Glutamatergic neuron (in vitro differentiated cells): ENCODE data around the gene NNT. TPM values are rescaled to one million over a fixed set of nuclear protein-coding genes. Genes with fewer than 3 reads are reported as not detected.
"Not testable (repeated sequence)": the region's sequence is repeated elsewhere in the genome, so short reads cannot be mapped to it uniquely, and the experiment has no call there.

Experiments used
- DNase-seq: peaks from one replicate; pipeline ENCODE4 v3.0.0; 2022
- H3K27ac Mint-ChIP-seq: one replicate; pipeline ENCODE4 v1.8.0; 2020; ENCODE audit warnings: mild to moderate bottlenecking, mixed read lengths, inconsistent platforms; ENCODE audit not compliant: unreplicated experiment
- H3K27me3 Mint-ChIP-seq: one replicate; pipeline ENCODE4 v1.8.0; 2020; ENCODE audit warnings: mild to moderate bottlenecking, moderate library complexity, mixed read lengths, inconsistent platforms; ENCODE audit not compliant: unreplicated experiment
- H3K36me3 Mint-ChIP-seq: one replicate; pipeline ENCODE4 v1.8.0; 2020; ENCODE audit warnings: mild to moderate bottlenecking, mixed read lengths, inconsistent platforms; ENCODE audit not compliant: unreplicated experiment
- H3K4me1 Mint-ChIP-seq: one replicate; pipeline ENCODE4 v1.8.0; 2020; ENCODE audit warnings: mild to moderate bottlenecking, low read depth, mixed read lengths, inconsistent platforms; ENCODE audit not compliant: unreplicated experiment
- H3K4me3 Mint-ChIP-seq: one replicate; pipeline ENCODE4 v1.8.0; 2020; ENCODE audit warnings: mild to moderate bottlenecking, mixed read lengths, inconsistent platforms; ENCODE audit not compliant: unreplicated experiment
- H3K9me3 Mint-ChIP-seq: one replicate; pipeline ENCODE4 v1.8.0; 2020; ENCODE audit warnings: mild to moderate bottlenecking, moderate library complexity, mixed read lengths, inconsistent platforms; ENCODE audit not compliant: unreplicated experiment
- CTCF ChIP-seq: fragments of 200-600 bp; sonication (generic); IDR thresholded peaks from one replicate; pipeline ENCODE4 v1.5.0; 2021; ENCODE audit not compliant: partially characterized antibody, unreplicated experiment
- long read RNA-seq: library from polyadenylated mRNA; unstranded; transcript quantifications from one replicate; pipeline ENCODE4 v2.0.0, GENCODE V29; 2020; ENCODE audit not compliant: unreplicated experiment
- total RNA-seq: library from RNA; stranded (reverse); fragmentation: NEBNext Ultra II Directional; extraction: Animal tissue kit (Norgen Biotek cat#: 25700); gene quantifications from one replicate; pipeline ENCODE4 v1.2.1, GENCODE V29; 2021; ENCODE audit not compliant: unreplicated experiment

NNT gene
- 152 TPM for total RNA-seq
- long read RNA-seq, full-length matches to known transcripts, result 4 of 8 reads
- long read RNA-seq, partial matches to known transcripts, result 4 of 8 reads
- long read RNA-seq, other reads (novel, unspliced or antisense), result 0 of 8 reads

GRCh38 chr5:43602461-43603343 is at the start of gene NNT:
NNT (plus strand) TSS chr5:43603180; CDS start chr5:43609196, 6,016 bp downstream.
- Mint-ChIP-seq H3K4me3 (peak within 1 kb of the TSS; percentile 97), H3K9me3 (peaks cover 7% of the 10 kb centered on the region), H3K4me1 (peaks cover 15% of the 10 kb centered on the region), H3K36me3 (no peaks in the 10 kb centered on the region), H3K27ac (peak within 1 kb of the TSS; percentile 95), H3K27me3 (peaks cover 9% of the 10 kb centered on the region)
- TF ChIP-seq CTCF, result no peak
- DNase-seq, result peak; percentile 82

- DNase-seq, result no peak
- Mint-ChIP-seq H3K27ac (no peak overlapping the region), H3K4me1 (peaks cover 5% of the 10 kb centered on the region), H3K4me3 (no peak overlapping the region), H3K27me3 (peaks cover 6% of the 10 kb centered on the region), H3K36me3 (peaks cover 4% of the 10 kb centered on the region), H3K9me3 (peaks cover 10% of the 10 kb centered on the region)
- no peak for TF ChIP-seq CTCF
These were observed 49.6 kb upstream of the NNT start for GRCh38 chr5:43553381-43553780.

DNA sequence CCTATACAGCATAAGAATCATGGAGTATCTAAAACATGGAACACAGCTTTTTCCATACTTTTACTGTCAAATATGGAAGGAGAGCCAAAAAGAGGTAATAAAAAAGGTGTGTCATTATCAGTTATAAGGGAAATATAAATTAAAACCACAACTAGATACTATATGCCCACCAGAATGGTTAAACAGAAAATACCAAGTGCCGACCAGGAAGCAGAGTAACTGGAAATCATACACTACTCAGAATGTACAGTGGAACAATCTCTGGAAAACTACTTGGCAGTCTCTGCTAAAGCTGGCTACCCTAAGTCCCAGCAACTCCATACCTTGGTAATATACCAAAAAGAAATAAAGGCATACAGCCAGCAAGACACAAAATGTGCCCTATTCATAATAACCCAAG is 48.5 kb upstream of the NNT start:
- no peak for TF ChIP-seq CTCF
- H3K4me1 Mint-ChIP-seq, result peaks cover 5% of the 10 kb centered on the region
- peaks cover 10% of the 10 kb centered on the region for H3K9me3 Mint-ChIP-seq
- H3K27ac Mint-ChIP-seq, result peak overlapping the region; percentile 44
- DNase-seq, result no peak
- H3K4me3 Mint-ChIP-seq, result no peak overlapping the region
- H3K27me3 Mint-ChIP-seq, result peaks cover 6% of the 10 kb centered on the region
- H3K36me3 Mint-ChIP-seq, result peaks cover under 1% of the 10 kb centered on the region

DNA sequence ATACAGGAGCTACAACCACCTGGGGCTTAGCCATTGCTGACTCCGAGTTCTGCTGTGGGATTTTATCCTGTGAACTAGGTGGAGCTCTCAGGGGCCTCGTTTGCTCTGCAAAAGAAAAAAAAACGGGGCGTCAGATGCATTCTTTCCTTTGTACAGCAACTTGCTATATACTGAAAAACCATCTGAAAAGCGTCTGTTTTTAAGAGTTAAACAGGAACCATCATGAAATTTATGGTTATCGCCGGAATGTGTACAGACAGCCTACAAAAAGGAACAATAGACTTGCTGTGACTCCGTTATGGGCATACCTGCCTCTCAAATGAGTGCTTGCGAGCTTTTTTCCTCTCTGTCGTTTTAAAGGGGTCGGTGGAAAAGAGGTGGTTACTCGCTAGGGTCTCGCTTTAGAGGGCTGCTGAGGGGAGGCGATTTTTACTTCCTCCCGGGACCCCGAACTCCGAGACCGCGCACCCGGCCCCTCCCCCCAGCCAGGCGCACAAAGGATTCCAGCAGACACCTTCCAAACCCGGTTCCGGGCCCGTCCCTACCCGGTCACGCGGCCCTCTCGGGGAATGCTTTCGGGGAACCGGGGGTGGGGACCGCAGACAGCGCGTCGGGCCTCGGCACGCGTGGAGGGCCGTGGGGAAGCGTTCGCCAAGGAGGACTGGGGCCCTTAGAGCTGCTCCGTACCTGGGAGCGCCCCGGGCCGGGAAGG is 46.9 kb upstream of the NNT start:
- H3K27ac Mint-ChIP-seq, result peak overlapping the region; percentile 96
- peaks cover 6% of the 10 kb centered on the region for H3K27me3 Mint-ChIP-seq

GRCh38 chr5:43556607-43556856 is 46.4 kb upstream of the NNT start:
- not testable (repeated sequence) for DNase-seq, H3K27ac Mint-ChIP-seq, H3K4me1 Mint-ChIP-seq, H3K36me3 Mint-ChIP-seq, H3K4me3 Mint-ChIP-seq, H3K27me3 Mint-ChIP-seq
- peaks cover 10% of the 10 kb centered on the region for H3K9me3 Mint-ChIP-seq

More for the DNA sequence above, 46.9 kb upstream of the NNT start:
- Mint-ChIP-seq H3K36me3 (no peaks in the 10 kb centered on the region), H3K9me3 (peaks cover 10% of the 10 kb centered on the region), H3K4me3 (no peak overlapping the region), H3K4me1 (no peaks in the 10 kb centered on the region)
- peak; percentile 70 for DNase-seq
- no peak for TF ChIP-seq CTCF
